ENCODE measurements around the gene XRCC3. TPM values are rescaled to one million over a fixed set of nuclear protein-coding genes. Genes with fewer than 3 reads are reported as not detected.

The XRCC3 gene
- total and polyA plus RNA-seq, 2 experiments from 2014 or later = 20.4 to 72.9 TPM

DNA sequence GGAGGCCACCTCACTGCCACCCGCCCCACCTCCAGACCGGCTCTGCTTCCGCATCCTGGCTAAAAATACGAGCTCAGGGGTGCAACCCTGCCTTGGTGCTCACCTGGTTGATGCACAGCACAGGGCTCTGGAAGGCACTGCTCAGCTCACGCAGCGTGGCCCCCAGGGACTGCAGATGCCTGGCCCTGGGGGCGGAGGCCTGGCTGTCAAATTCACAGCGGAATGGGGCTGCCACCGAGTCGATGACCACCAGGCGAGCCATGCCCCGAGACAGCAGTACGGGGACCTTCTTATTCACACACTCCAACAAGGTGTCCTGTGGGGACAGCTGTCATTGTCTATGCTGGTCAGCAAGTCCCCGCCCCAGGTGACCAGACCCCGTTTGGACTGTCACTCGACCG is 16.0 kb downstream of the XRCC3 start:
- Histone ChIP-seq H3K4me1 (ENCODE audit: insufficient read depth) (peaks cover 6% of the 10 kb centered on the region; the same call in 1 of the 2 replicates), H3K79me2 (replicated peaks; ENCODE audit: insufficient read depth) (0 out of 2 replicates have a peak, but pooled peaks cover under 1% of the 10 kb centered on the region)

More for the DNA sequence above, 16.0 kb downstream of the XRCC3 start:
- Histone ChIP-seq H3K4me2 (no peak overlapping the region), H3K9me2 (ENCODE audit: insufficient read depth) (no peaks in the 10 kb centered on the region), H3K27me3 (ENCODE audit: insufficient read depth) (no peaks in the 10 kb centered on the region), H3K36me3 (ENCODE audit: insufficient read depth) (no peaks in the 10 kb centered on the region; the same call in none of the 2 replicates), H4K20me1 (replicated peaks; ENCODE audit: insufficient read depth) (peaks cover 19% of the 10 kb centered on the region), H3K27ac (ENCODE audit: low read depth) (no peak overlapping the region), H3K4me3 (no peak overlapping the region), H2AFZ (no peak overlapping the region), H3F3A (replicated peaks; ENCODE audit: low read depth) (peaks cover 8% of the 10 kb centered on the region)
- no peak for ATAC-seq
- H3K9me3 Mint-ChIP-seq = no peaks in the 10 kb centered on the region; the same call in 2 of the 3 replicates
- H3K4me3 Mint-ChIP-seq = no peak overlapping the region
- TF ChIP-seq ZNF331 (CRISPR knock-in tag; IDR thresholded peaks at IDR 0.05; ENCODE audit: low read depth) = no peak
- TF ChIP-seq POLR2AphosphoS5 (IDR thresholded peaks at IDR 0.05; ENCODE audit: low read depth) = no peak
- no peak for TF ChIP-seq ETS1 (IDR thresholded peaks at IDR 0.05)
- no peak for TF ChIP-seq JUNB (IDR thresholded peaks at IDR 0.05; ENCODE audit: unreplicated experiment)
- no peak for TF ChIP-seq EZH2 (IDR thresholded peaks at IDR 0.05; ENCODE audit: low read depth, unreplicated experiment)
- no peak for TF ChIP-seq EZH2phosphoT487 (IDR thresholded peaks at IDR 0.05; ENCODE audit: unreplicated experiment)
- no peak for TF ChIP-seq NANOG (IDR thresholded peaks at IDR 0.05; ENCODE audit: borderline replicate concordance)
- TF ChIP-seq CREB1 (CRISPR knock-in tag; IDR thresholded peaks at IDR 0.05; ENCODE audit: low read depth) = no peak
- TF ChIP-seq, protein P1, sequence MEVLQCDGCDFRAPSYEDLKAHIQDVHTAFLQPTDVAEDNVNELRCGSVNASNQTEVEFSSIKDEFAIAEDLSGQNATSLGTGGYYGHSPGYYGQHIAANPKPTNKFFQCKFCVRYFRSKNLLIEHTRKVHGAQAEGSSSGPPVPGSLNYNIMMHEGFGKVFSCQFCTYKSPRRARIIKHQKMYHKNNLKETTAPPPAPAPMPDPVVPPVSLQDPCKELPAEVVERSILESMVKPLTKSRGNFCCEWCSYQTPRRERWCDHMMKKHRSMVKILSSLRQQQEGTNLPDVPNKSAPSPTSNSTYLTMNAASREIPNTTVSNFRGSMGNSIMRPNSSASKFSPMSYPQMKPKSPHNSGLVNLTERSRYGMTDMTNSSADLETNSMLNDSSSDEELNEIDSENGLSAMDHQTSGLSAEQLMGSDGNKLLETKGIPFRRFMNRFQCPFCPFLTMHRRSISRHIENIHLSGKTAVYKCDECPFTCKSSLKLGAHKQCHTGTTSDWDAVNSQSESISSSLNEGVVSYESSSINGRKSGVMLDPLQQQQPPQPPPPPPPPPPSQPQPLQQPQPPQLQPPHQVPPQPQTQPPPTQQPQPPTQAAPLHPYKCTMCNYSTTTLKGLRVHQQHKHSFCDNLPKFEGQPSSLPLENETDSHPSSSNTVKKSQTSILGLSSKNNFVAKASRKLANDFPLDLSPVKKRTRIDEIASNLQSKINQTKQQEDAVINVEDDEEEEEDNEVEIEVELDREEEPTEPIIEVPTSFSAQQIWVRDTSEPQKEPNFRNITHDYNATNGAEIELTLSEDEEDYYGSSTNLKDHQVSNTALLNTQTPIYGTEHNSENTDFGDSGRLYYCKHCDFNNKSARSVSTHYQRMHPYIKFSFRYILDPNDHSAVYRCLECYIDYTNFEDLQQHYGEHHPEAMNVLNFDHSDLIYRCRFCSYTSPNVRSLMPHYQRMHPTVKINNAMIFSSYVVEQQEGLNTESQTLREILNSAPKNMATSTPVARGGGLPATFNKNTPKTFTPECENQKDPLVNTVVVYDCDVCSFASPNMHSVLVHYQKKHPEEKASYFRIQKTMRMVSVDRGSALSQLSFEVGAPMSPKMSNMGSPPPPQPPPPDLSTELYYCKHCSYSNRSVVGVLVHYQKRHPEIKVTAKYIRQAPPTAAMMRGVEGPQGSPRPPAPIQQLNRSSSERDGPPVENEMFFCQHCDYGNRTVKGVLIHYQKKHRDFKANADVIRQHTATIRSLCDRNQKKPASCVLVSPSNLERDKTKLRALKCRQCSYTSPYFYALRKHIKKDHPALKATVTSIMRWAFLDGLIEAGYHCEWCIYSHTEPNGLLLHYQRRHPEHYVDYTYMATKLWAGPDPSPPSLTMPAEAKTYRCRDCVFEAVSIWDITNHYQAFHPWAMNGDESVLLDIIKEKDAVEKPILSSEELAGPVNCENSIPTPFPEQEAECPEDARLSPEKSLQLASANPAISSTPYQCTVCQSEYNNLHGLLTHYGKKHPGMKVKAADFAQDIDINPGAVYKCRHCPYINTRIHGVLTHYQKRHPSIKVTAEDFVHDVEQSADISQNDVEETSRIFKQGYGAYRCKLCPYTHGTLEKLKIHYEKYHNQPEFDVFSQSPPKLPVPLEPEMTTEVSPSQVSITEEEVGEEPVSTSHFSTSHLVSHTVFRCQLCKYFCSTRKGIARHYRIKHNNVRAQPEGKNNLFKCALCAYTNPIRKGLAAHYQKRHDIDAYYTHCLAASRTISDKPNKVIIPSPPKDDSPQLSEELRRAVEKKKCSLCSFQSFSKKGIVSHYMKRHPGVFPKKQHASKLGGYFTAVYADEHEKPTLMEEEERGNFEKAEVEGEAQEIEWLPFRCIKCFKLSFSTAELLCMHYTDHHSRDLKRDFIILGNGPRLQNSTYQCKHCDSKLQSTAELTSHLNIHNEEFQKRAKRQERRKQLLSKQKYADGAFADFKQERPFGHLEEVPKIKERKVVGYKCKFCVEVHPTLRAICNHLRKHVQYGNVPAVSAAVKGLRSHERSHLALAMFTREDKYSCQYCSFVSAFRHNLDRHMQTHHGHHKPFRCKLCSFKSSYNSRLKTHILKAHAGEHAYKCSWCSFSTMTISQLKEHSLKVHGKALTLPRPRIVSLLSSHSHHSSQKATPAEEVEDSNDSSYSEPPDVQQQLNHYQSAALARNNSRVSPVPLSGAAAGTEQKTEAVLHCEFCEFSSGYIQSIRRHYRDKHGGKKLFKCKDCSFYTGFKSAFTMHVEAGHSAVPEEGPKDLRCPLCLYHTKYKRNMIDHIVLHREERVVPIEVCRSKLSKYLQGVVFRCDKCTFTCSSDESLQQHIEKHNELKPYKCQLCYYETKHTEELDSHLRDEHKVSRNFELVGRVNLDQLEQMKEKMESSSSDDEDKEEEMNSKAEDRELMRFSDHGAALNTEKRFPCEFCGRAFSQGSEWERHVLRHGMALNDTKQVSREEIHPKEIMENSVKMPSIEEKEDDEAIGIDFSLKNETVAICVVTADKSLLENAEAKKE (CRISPR knock-in tag; IDR thresholded peaks at IDR 0.05) = no peak
- TF ChIP-seq ZNF114 (CRISPR knock-in tag; IDR thresholded peaks at IDR 0.05) = no peak
- TF ChIP-seq STAT1 (IDR thresholded peaks at IDR 0.05; ENCODE audit: unreplicated experiment) = no peak
- TF ChIP-seq REST (IDR thresholded peaks at IDR 0.05; ENCODE audit: unreplicated experiment) = no peak
- TF ChIP-seq CTCF (conservative IDR thresholded peaks at IDR 0.05; ENCODE audit: low read depth in 2 of 2) = no peak
- peaks cover 42% of the 10 kb centered on the region for H3K27me3 Mint-ChIP-seq (ENCODE audit: insufficient read depth, low read depth, poor library complexity)
- no peak for DNase-seq (ENCODE audit: low spot score)
- H3K4me1 Mint-ChIP-seq = peaks cover 28% of the 10 kb centered on the region
- H3K27ac Mint-ChIP-seq = no peak overlapping the region
- peaks cover 45% of the 10 kb centered on the region for H3K36me3 Mint-ChIP-seq (ENCODE audit: low read depth)

Data from GM23338 (cell line).